Urinary bladder (tissue), 4 donors: ENCODE results near the gene GUK1. TPM values are rescaled to one million over a fixed set of nuclear protein-coding genes. Genes with fewer than 3 reads are reported as not detected.

Source experiments
- DNase-seq: peaks from one replicate; pipeline ENCODE4 v3.0.0-alpha.2; 2015; ENCODE audit errors: extremely low spot score
- H3K27ac ChIP-seq: one replicate; pipeline ENCODE4 v1.5.1; 2013; ENCODE audit warnings: low read depth, mild to moderate bottlenecking, moderate library complexity
- H3K36me3 ChIP-seq: one replicate; pipeline ENCODE4 v1.6.1; 2013; ENCODE audit warnings: mild to moderate bottlenecking, moderate library complexity; ENCODE audit not compliant: insufficient read depth
- H3K4me1 ChIP-seq: one replicate; pipeline ENCODE4 v1.6.1; 2013; ENCODE audit warnings: mild to moderate bottlenecking, moderate library complexity; ENCODE audit not compliant: insufficient read depth
- H3K4me3 ChIP-seq: one replicate; pipeline ENCODE4 v1.5.1; 2013; ENCODE audit warnings: low read depth, low read length
- WGBS: extraction: QIAGEN DNeasy Blood & Tissue Kit; methylation state at CpG from one replicate; pipeline ENCODE4 v1.1.7; 2013; 5-methylcytosine and 5-hydroxymethylcytosine counted together
- polyA plus RNA-seq: library from polyadenylated mRNA; stranded (reverse); fragments of 200-250 nt; gene quantifications from one replicate; pipeline ENCODE4 v1.2.3, GENCODE V29; 2013
- total RNA-seq: library from RNA; depleted of rRNA; stranded (reverse); fragments of >200 nt; gene quantifications from one replicate; pipeline ENCODE4 v1.2.3, GENCODE V29; 2014
- donor health status: healthy with polysubstance abuse.
- donor health status: healthy.

GUK1 gene
- total RNA-seq (103 TPM), polyA plus RNA-seq (492 TPM)

GRCh38 chr1:228139931-228140723 lies at the start of gene GUK1:
GUK1 (plus strand) TSS chr1:228140279; CDS start chr1:228140303, 24 bp downstream.
- DNase-seq = peak; percentile 92
- H3K4me1 ChIP-seq = no peaks in the 10 kb centered on the region
- H3K36me3 ChIP-seq = no peaks in the 10 kb centered on the region
- H3K27ac ChIP-seq = peak within 1 kb of the TSS; percentile 90
- peak within 1 kb of the TSS; percentile 69 for H3K4me3 ChIP-seq
- WGBS = under 1% methylated on average over 95 of the region's 95 CpGs

GRCh38 chr1:228090613-228091081 lies 49.4 kb upstream of the GUK1 start:
- Histone ChIP-seq H3K36me3 (no peaks in the 10 kb centered on the region), H3K27ac (no peak overlapping the region), H3K4me3 (no peak overlapping the region), H3K4me1 (peaks cover 7% of the 10 kb centered on the region)
- no peak for DNase-seq
- 31% methylated on average over 2 of the region's 2 CpGs for WGBS

GRCh38 chr1:228091084-228091483 lies 49.0 kb upstream of the GUK1 start:
- no peak overlapping the region for H3K27ac ChIP-seq
- no peaks in the 10 kb centered on the region for H3K36me3 ChIP-seq
- H3K4me3 ChIP-seq = no peak overlapping the region
- no peak for DNase-seq
- WGBS = 60% methylated on average over 4 of the region's 4 CpGs
- peaks cover 7% of the 10 kb centered on the region for H3K4me1 ChIP-seq

- Histone ChIP-seq H3K36me3 (no peaks in the 10 kb centered on the region), H3K4me1 (peaks cover 7% of the 10 kb centered on the region), H3K27ac (no peak overlapping the region), H3K4me3 (no peak overlapping the region)
- DNase-seq = no peak
- 85% methylated on average over 11 of the region's 11 CpGs for WGBS
These were observed 47.6 kb upstream of the GUK1 start for GRCh38 chr1:228092342-228093049.

- WGBS = 95% methylated on average over 20 of the region's 20 CpGs
- Histone ChIP-seq H3K4me3 (no peak overlapping the region), H3K36me3 (no peaks in the 10 kb centered on the region), H3K27ac (no peak overlapping the region), H3K4me1 (peaks cover 5% of the 10 kb centered on the region)
- DNase-seq = peak; percentile 69
These were observed 46.8 kb upstream of the GUK1 start for GRCh38 chr1:228093050-228093906.

- Histone ChIP-seq H3K4me3 (no peak overlapping the region), H3K36me3 (no peaks in the 10 kb centered on the region), H3K4me1 (no peaks in the 10 kb centered on the region), H3K27ac (no peak overlapping the region)
- WGBS = 86% methylated on average over 13 of the region's 13 CpGs
- no peak for DNase-seq
These were observed 45.6 kb upstream of the GUK1 start for GRCh38 chr1:228094432-228095016.

GRCh38 chr1:228095161-228095560 lies 44.9 kb upstream of the GUK1 start:
- Histone ChIP-seq H3K36me3 (no peaks in the 10 kb centered on the region), H3K4me1 (no peaks in the 10 kb centered on the region), H3K4me3 (no peak overlapping the region), H3K27ac (no peak overlapping the region)
- no peak for DNase-seq
- WGBS = 100% methylated on average over 4 of the region's 4 CpGs

- Histone ChIP-seq H3K4me1 (no peaks in the 10 kb centered on the region), H3K36me3 (no peaks in the 10 kb centered on the region), H3K27ac (no peak overlapping the region), H3K4me3 (no peak overlapping the region)
- no peak for DNase-seq
- 99% methylated on average over 8 of the region's 8 CpGs for WGBS
These were observed 44.1 kb upstream of the GUK1 start for GRCh38 chr1:228095938-228096337.

- 94% methylated on average over 13 of the region's 13 CpGs for WGBS
- Histone ChIP-seq H3K36me3 (no peaks in the 10 kb centered on the region), H3K4me3 (no peak overlapping the region), H3K27ac (no peak overlapping the region), H3K4me1 (no peaks in the 10 kb centered on the region)
- DNase-seq = no peak
These were observed 43.4 kb upstream of the GUK1 start for GRCh38 chr1:228096416-228097332.

GRCh38 chr1:228097333-228098081 lies 42.6 kb upstream of the GUK1 start:
- H3K27ac ChIP-seq = no peak overlapping the region
- H3K36me3 ChIP-seq = no peaks in the 10 kb centered on the region
- no peak overlapping the region for H3K4me3 ChIP-seq
- no peaks in the 10 kb centered on the region for H3K4me1 ChIP-seq
- DNase-seq = no peak
- WGBS = 89% methylated on average over 34 of the region's 34 CpGs

GRCh38 chr1:228098323-228098931 lies 41.7 kb upstream of the GUK1 start:
- DNase-seq = no peak
- H3K36me3 ChIP-seq = no peaks in the 10 kb centered on the region
- H3K4me3 ChIP-seq = no peak overlapping the region
- WGBS = 87% methylated on average over 28 of the region's 28 CpGs
- H3K27ac ChIP-seq = no peak overlapping the region
- no peaks in the 10 kb centered on the region for H3K4me1 ChIP-seq
